ENCODE data around the gene QRFP. TPM values are rescaled to one million over a fixed set of nuclear protein-coding genes. Genes with fewer than 3 reads are reported as not detected.

The QRFP gene
- polyA plus RNA-seq, 1 donor from 2014 or later, result not detected

DNA sequence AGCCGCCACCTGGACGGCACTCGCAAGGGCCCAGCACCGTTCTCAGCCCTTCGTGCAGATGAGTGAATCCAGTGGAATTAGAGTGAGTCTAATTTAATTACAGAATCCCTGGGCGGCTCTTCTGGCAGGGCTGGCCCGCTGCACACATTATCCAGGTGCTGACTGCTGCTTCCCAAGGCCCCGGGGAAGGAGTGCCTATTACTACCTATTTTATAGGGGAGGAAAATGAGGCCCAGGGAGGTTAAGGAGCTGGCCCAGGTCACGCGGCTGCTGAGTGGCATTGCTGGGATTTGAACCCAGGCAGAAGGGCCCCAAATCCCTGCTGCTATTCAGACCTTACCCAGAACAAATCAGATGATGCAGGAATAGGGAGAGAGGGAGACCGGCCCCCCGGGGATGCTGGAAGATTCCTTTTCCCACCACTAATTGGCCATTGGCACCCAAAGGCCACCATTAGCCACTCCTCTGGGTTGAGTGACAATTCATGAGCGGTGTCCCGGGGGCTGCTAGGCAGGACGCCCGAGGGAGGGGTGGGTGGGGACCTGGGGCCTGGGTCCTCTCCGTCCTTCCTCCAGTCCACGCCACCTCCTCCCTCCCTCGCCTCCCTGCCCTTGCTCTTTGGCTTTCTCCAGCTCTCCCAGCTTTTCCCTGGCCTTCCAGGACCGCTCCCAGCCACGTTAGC lies 10.3 kb upstream of the QRFP start:
- no peaks in the 10 kb centered on the region for H3K79me2 ChIP-seq (replicated peaks; ENCODE audit: insufficient read depth, low read length)
- no peak overlapping the region for H3K4me3 ChIP-seq (ENCODE audit: low read length)
- no peaks in the 10 kb centered on the region for H3K27me3 ChIP-seq (ENCODE audit: insufficient read depth, low read depth, low read length)
- no peaks in the 10 kb centered on the region for H3K9me3 ChIP-seq (ENCODE audit: low read length)
- no peaks in the 10 kb centered on the region for H3F3A ChIP-seq (ENCODE audit: insufficient read depth, low read length, poor library complexity, severe bottlenecking)
- no peak overlapping the region for H2AFZ ChIP-seq (ENCODE audit: low read depth, low read length)
- H3K27ac ChIP-seq (ENCODE audit: low read length), result no peak overlapping the region
- no peaks in the 10 kb centered on the region for H3K9me2 ChIP-seq (ENCODE audit: insufficient read depth, low read length)
- TF ChIP-seq EP300 (conservative IDR thresholded peaks at IDR 0.05; ENCODE audit: poor library complexity, severe bottlenecking) (no peak), MXI1 (conservative IDR thresholded peaks at IDR 0.05; ENCODE audit: poor library complexity, severe bottlenecking) (no peak), TAF1 (IDR thresholded peaks at IDR 0.05; ENCODE audit: low read depth) (no peak), RAD21 (conservative IDR thresholded peaks at IDR 0.05) (no peak), CTCF (IDR thresholded peaks at IDR 0.05; ENCODE audit: poor library complexity, severe bottlenecking) (no peak), SMC3 (conservative IDR thresholded peaks at IDR 0.05; ENCODE audit: poor library complexity) (no peak), EZH2 (IDR thresholded peaks at IDR 0.05; ENCODE audit: borderline replicate concordance, insufficient read depth, low read length, poor library complexity, severe bottlenecking) (no peak), POLR2AphosphoS5 (IDR thresholded peaks at IDR 0.05) (no peak)
- TF ChIP-seq, protein P1, sequence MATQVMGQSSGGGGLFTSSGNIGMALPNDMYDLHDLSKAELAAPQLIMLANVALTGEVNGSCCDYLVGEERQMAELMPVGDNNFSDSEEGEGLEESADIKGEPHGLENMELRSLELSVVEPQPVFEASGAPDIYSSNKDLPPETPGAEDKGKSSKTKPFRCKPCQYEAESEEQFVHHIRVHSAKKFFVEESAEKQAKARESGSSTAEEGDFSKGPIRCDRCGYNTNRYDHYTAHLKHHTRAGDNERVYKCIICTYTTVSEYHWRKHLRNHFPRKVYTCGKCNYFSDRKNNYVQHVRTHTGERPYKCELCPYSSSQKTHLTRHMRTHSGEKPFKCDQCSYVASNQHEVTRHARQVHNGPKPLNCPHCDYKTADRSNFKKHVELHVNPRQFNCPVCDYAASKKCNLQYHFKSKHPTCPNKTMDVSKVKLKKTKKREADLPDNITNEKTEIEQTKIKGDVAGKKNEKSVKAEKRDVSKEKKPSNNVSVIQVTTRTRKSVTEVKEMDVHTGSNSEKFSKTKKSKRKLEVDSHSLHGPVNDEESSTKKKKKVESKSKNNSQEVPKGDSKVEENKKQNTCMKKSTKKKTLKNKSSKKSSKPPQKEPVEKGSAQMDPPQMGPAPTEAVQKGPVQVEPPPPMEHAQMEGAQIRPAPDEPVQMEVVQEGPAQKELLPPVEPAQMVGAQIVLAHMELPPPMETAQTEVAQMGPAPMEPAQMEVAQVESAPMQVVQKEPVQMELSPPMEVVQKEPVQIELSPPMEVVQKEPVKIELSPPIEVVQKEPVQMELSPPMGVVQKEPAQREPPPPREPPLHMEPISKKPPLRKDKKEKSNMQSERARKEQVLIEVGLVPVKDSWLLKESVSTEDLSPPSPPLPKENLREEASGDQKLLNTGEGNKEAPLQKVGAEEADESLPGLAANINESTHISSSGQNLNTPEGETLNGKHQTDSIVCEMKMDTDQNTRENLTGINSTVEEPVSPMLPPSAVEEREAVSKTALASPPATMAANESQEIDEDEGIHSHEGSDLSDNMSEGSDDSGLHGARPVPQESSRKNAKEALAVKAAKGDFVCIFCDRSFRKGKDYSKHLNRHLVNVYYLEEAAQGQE (IDR thresholded peaks at IDR 0.05; ENCODE audit: borderline replicate concordance), result no peak
- H3K36me3 ChIP-seq (ENCODE audit: insufficient read depth, low read length), result no peaks in the 10 kb centered on the region
- H3K9ac ChIP-seq (ENCODE audit: low read length), result no peak overlapping the region
- no peaks in the 10 kb centered on the region for H4K20me1 ChIP-seq (ENCODE audit: insufficient read depth)
- no peak overlapping the region for H3K4me2 ChIP-seq (ENCODE audit: low read length)

DNA sequence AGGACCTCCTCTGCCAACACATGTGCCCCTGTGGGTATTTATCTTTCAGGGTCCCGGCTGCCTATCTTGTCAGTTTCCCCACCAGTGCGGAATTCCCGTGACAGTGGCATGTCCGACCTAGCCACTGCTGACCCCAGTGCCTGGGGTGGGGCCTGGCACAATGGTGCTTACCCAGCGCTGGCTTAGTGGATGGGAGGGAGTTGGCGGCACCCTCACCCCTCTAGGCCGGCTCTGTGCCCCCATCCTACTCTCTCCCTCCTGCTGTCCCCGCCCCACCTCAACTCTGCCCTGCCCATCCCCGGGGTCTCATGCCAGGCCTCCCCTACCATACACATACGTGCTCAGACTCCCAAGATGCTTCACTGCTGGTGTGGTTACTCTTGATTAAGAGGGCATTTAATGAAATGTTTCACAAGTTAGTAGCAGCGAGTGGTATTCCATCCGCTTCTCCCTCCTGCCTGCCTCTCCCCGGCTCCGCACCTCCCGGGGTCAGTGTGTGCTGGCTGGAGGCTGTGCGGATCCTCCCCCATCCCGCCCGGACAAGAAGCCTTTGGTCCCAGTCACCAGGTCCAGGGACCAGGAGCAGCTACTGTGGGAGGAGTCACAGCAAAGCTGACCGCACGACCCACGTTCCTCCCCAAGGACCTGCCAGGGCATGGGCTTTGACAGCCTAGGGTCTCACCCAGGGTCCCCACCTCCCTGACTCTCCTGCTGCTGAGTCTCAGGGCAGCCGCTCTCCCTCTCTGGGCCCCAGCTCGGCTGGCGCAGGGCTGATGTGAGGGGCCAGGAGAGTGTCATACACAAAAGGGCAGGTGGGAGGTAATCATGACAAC lies 9.5 kb upstream of the QRFP start:
- H3K27ac ChIP-seq (ENCODE audit: low read length), result no peak overlapping the region
- no peak overlapping the region for H3K4me3 ChIP-seq (ENCODE audit: low read length)
- H3F3A ChIP-seq (ENCODE audit: insufficient read depth, low read length, poor library complexity, severe bottlenecking), result no peaks in the 10 kb centered on the region
- H3K9me3 ChIP-seq (ENCODE audit: low read length), result no peaks in the 10 kb centered on the region
- H3K9ac ChIP-seq (ENCODE audit: low read length), result no peak overlapping the region
- TF ChIP-seq, protein P1 (IDR thresholded peaks at IDR 0.05; ENCODE audit: borderline replicate concordance), result no peak
- TF ChIP-seq TAF1 (IDR thresholded peaks at IDR 0.05; ENCODE audit: low read depth), result no peak
- no peak for TF ChIP-seq SMC3 (conservative IDR thresholded peaks at IDR 0.05; ENCODE audit: poor library complexity)
- no peak for TF ChIP-seq EZH2 (IDR thresholded peaks at IDR 0.05; ENCODE audit: borderline replicate concordance, insufficient read depth, low read length, poor library complexity, severe bottlenecking)
- no peak for TF ChIP-seq CTCF (IDR thresholded peaks at IDR 0.05; ENCODE audit: poor library complexity, severe bottlenecking)
- no peak for TF ChIP-seq MXI1 (conservative IDR thresholded peaks at IDR 0.05; ENCODE audit: poor library complexity, severe bottlenecking)
- TF ChIP-seq EP300 (conservative IDR thresholded peaks at IDR 0.05; ENCODE audit: poor library complexity, severe bottlenecking), result no peak
- TF ChIP-seq RAD21 (conservative IDR thresholded peaks at IDR 0.05), result no peak
- TF ChIP-seq POLR2AphosphoS5 (IDR thresholded peaks at IDR 0.05), result no peak
- H3K36me3 ChIP-seq (ENCODE audit: insufficient read depth, low read length), result no peaks in the 10 kb centered on the region
- H2AFZ ChIP-seq (ENCODE audit: low read depth, low read length), result no peak overlapping the region
- no peaks in the 10 kb centered on the region for H3K9me2 ChIP-seq (ENCODE audit: insufficient read depth, low read length)
- no peaks in the 10 kb centered on the region for H4K20me1 ChIP-seq (ENCODE audit: insufficient read depth)
- no peaks in the 10 kb centered on the region for H3K27me3 ChIP-seq (ENCODE audit: insufficient read depth, low read depth, low read length)
- H3K79me2 ChIP-seq (replicated peaks; ENCODE audit: insufficient read depth, low read length), result no peaks in the 10 kb centered on the region
- no peak overlapping the region for H3K4me2 ChIP-seq (ENCODE audit: low read length)

Data from neural cell (in vitro differentiated cells).